Measurements from ENCODE around the gene CXCL12.

The CXCL12 gene

GRCh38 chr10:44330431-44330830 is 54.5 kb downstream of the CXCL12 start:
- no peak for DNase-seq

- DNase-seq = no peak
These were observed 57.4 kb downstream of the CXCL12 start for GRCh38 chr10:44327461-44327860.
